ENCODE data around the gene CSMD2. TPM values are rescaled to one million over a fixed set of nuclear protein-coding genes. Genes with fewer than 3 reads are reported as not detected.
A peak's percentile ranks its signal among the peaks of the same experiment; 100 is the strongest.

The CSMD2 gene
- total and polyA plus RNA-seq, 2 of the 8 experiments (the other 6 are each of a cell fraction or from before 2014, with no cell fraction given): 7.0 to 14.7 TPM

GRCh38 chr1:33709174-33709782 is 455.8 kb downstream of the CSMD2 start:
- H4K91ac ChIP-seq (replicated peaks; ENCODE audit: insufficient read length, low read length): no peak overlapping the region
- peaks cover 0 to 2% of the 10 kb centered on the region in 2 experiments for H4K20me1 ChIP-seq (replicated peaks in 1 of 2; ENCODE audit: control insufficient read depth in 1 of 2, insufficient read depth in 2 of 2, low read length in 2 of 2)
- H3K4me2 ChIP-seq (ENCODE audit: insufficient read depth in 1 of 2, low read depth in 2 of 2, low read length in 2 of 2): no peak overlapping the region
- no peak overlapping the region for H3K23ac ChIP-seq (ENCODE audit: insufficient read length)
- TF ChIP-seq POU5F1 (IDR thresholded peaks at IDR 0.05; ENCODE audit: low read depth, low read length) (no peak), SP1 (IDR thresholded peaks at IDR 0.05; ENCODE audit: low read depth, low read length) (no peak), RBBP5 (IDR thresholded peaks at IDR 0.05; ENCODE audit: borderline replicate concordance, low read depth, low read length) (no peak), JUN (IDR thresholded peaks at IDR 0.05; ENCODE audit: low read depth, low read length) (no peak), ATF2 (IDR thresholded peaks at IDR 0.05; ENCODE audit: low read length) (no peak), CHD1 (IDR thresholded peaks at IDR 0.05; ENCODE audit: low read depth, low read length) (no peak)
- no peak overlapping the region for H3K18ac ChIP-seq (ENCODE audit: extremely low read depth, low read length)
- no peaks in the 10 kb centered on the region for H3K27me3 ChIP-seq (replicated peaks in 1 of 4; ENCODE audit: control insufficient read depth in 3 of 4, extremely low read depth in 1 of 4, insufficient read depth in 3 of 4, low read length in 3 of 4)
- peaks cover 0 to 3% (median 0%) of the 10 kb centered on the region in 4 experiments; a peak in 1 of 7 replicates for H3K4me1 ChIP-seq (replicated peaks in 1 of 4; ENCODE audit: control insufficient read depth in 3 of 4, insufficient read depth in 4 of 4, low read length in 3 of 4)
- H4K8ac ChIP-seq (ENCODE audit: extremely low read depth, insufficient read depth, low read length): no peak overlapping the region
- no peak overlapping the region for H3K27ac ChIP-seq (ENCODE audit: low read depth, low read length)
- H3K79me1 ChIP-seq (ENCODE audit: low read depth, low read length): no peaks in the 10 kb centered on the region
- no peak overlapping the region for H2BK15ac ChIP-seq (ENCODE audit: low read length)
- peaks cover 3 to 7% (median 3%) of the 10 kb centered on the region in 4 experiments; a peak in 6 of 8 replicates for H3K36me3 ChIP-seq (ENCODE audit: control insufficient read depth in 2 of 4, insufficient read depth in 4 of 4, low read length in 3 of 4)
- no peak overlapping the region for H2AFZ ChIP-seq (ENCODE audit: low read length)
- no peak overlapping the region for H2BK12ac ChIP-seq (ENCODE audit: low read depth, low read length)
- DNase-seq (ENCODE audit: low read depth in 1 of 2, low spot score in 2 of 2): peak in 1 of 2 experiments; percentile 20
- H3K56ac ChIP-seq (replicated peaks; ENCODE audit: insufficient read length, low read depth, low read length): no peak overlapping the region
- no peak overlapping the region for H2BK20ac ChIP-seq (ENCODE audit: low read length)
- no peak overlapping the region for H2AK5ac ChIP-seq (ENCODE audit: low read depth, low read length)
- no peak overlapping the region for H3K4me3 ChIP-seq (ENCODE audit: extremely low read depth in 1 of 4, insufficient read depth in 2 of 4, low read depth in 3 of 4, low read length in 4 of 4)
- POLR2A ChIA-PET (ENCODE audit: partially characterized antibody): no interaction called here
- no peak overlapping the region for H3K14ac ChIP-seq (ENCODE audit: insufficient read length)
- no peak overlapping the region for H3K9ac ChIP-seq (replicated peaks in 1 of 4; ENCODE audit: extremely low read depth in 1 of 4, low read depth in 3 of 4, low read length in 3 of 4)
- 87% methylated on average over 9 of the region's 9 CpGs; no CpG with 5 or more reads in 1 of the 2 experiments for whole genome bisulfite sequencing, 2 experiments (ENCODE audit: extremely low coverage in 1 of 2, insufficient coverage in 1 of 2, insufficient read length in 1 of 2, insufficient replicate concordance in 2 of 2, low coverage in 1 of 2, low lambda C conversion rate in 2 of 2, missing lambda C conversion rate in 1 of 2)
- H3K79me2 ChIP-seq (ENCODE audit: control insufficient read depth in 1 of 2, insufficient read depth in 2 of 2, low read length in 2 of 2): no peaks in the 10 kb centered on the region
- H2BK120ac ChIP-seq (replicated peaks; ENCODE audit: low read depth, low read length): no peak overlapping the region
- H3K4ac ChIP-seq (replicated peaks; ENCODE audit: insufficient read length, low read depth, low read length): no peak overlapping the region
- CTCF ChIA-PET (ENCODE audit: partially characterized antibody): interaction anchor here (0.6 to 2.6 kb wide), 4 partner anchors 12 to 1359 kb away, joined by 3 to 11 read pairs (median 4); no protein-coding TSS in a partner anchor
- H3K9me3 ChIP-seq (ENCODE audit: insufficient read depth in 2 of 2, low read depth in 1 of 2, low read length in 1 of 2): no peaks in the 10 kb centered on the region
- no peak overlapping the region for H2BK5ac ChIP-seq (ENCODE audit: low read depth, low read length)
- H3K23me2 ChIP-seq (ENCODE audit: low read depth, low read length): no peaks in the 10 kb centered on the region; the same call in 1 of the 2 replicates
- FAIRE-seq: no peak
- H4K5ac ChIP-seq (ENCODE audit: insufficient read length, low read depth, low read length): no peak overlapping the region
